HEK293T (cell line): Measurements from ENCODE around the gene PADI4.

Experiments used
- ELF4 ChIP-seq: fragments of 450-650 bp; IDR thresholded peaks from 2 replicates; pipeline ENCODE4 v1.6.1; 2017; ENCODE audit warnings: antibody characterized with exemption
- FOXA1 ChIP-seq: fragments of 450-650 bp; IDR thresholded peaks from 2 replicates; pipeline ENCODE4 v1.6.1; 2016; ENCODE audit warnings: mild to moderate bottlenecking
- FOXK2 ChIP-seq: fragments of 450-650 bp; IDR thresholded peaks from 2 replicates; pipeline ENCODE4 v1.6.1; 2016; ENCODE audit warnings: mild to moderate bottlenecking
- FOXM1 ChIP-seq: fragments of 450-650 bp; IDR thresholded peaks from 2 replicates; pipeline ENCODE4 v1.6.1; 2017; ENCODE audit warnings: mild to moderate bottlenecking, borderline replicate concordance

GRCh38 chr1:17356387-17357026, 48.5 kb downstream of the PADI4 start:
- TF ChIP-seq FOXA1 (no peak), FOXK2 (no peak), FOXM1 (no peak), ELF4 (no peak)
